ENCODE measurements around the gene ZNF512.
"Not testable (repeated sequence)": the region's sequence is repeated elsewhere in the genome, so short reads cannot be mapped to it uniquely, and the experiment has no call there.

The ZNF512 gene

GRCh38 chr2:27591745-27592144 lies 8.9 kb downstream of the ZNF512 start:
- CTCF ChIA-PET: no interaction called here
- TF ChIP-seq, protein P1, sequence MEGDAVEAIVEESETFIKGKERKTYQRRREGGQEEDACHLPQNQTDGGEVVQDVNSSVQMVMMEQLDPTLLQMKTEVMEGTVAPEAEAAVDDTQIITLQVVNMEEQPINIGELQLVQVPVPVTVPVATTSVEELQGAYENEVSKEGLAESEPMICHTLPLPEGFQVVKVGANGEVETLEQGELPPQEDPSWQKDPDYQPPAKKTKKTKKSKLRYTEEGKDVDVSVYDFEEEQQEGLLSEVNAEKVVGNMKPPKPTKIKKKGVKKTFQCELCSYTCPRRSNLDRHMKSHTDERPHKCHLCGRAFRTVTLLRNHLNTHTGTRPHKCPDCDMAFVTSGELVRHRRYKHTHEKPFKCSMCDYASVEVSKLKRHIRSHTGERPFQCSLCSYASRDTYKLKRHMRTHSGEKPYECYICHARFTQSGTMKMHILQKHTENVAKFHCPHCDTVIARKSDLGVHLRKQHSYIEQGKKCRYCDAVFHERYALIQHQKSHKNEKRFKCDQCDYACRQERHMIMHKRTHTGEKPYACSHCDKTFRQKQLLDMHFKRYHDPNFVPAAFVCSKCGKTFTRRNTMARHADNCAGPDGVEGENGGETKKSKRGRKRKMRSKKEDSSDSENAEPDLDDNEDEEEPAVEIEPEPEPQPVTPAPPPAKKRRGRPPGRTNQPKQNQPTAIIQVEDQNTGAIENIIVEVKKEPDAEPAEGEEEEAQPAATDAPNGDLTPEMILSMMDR (IDR thresholded peaks at IDR 0.05; ENCODE audit: control extremely low read depth, extremely low read depth, low read depth, missing control alignments): no peak
- POLR2A ChIA-PET: no interaction called here
- no peak for DNase-seq (ENCODE audit: extremely low spot score)

- CTCF ChIA-PET: no interaction called here
- POLR2A ChIA-PET: no interaction called here
- DNase-seq (ENCODE audit: extremely low spot score): no peak
- TF ChIP-seq, protein P1 (IDR thresholded peaks at IDR 0.05; ENCODE audit: control extremely low read depth, extremely low read depth, low read depth, missing control alignments): no peak
Measured at GRCh38 chr2:27593240-27593639, 10.4 kb downstream of the ZNF512 start.

- CTCF ChIA-PET; POLR2A ChIA-PET; DNase-seq (ENCODE audit: extremely low spot score): not testable (repeated sequence)
Measured at GRCh38 chr2:27594020-27594703, 11.3 kb downstream of the ZNF512 start.

GRCh38 chr2:27595412-27595811 lies 12.6 kb downstream of the ZNF512 start:
- CTCF ChIA-PET, POLR2A ChIA-PET: not testable (repeated sequence)

GRCh38 chr2:27596627-27597026 lies 13.8 kb downstream of the ZNF512 start:
- TF ChIP-seq, protein P1 (IDR thresholded peaks at IDR 0.05; ENCODE audit: control extremely low read depth, extremely low read depth, low read depth, missing control alignments): no peak
- no peak for DNase-seq (ENCODE audit: extremely low spot score)
- CTCF ChIA-PET: interaction anchor here (1.0 to 1.2 kb wide), 2 partner anchors 11 to 87 kb away, joined by 4 to 5 read pairs; no protein-coding TSS in a partner anchor
- POLR2A ChIA-PET: no interaction called here

More at GRCh38 chr2:27595412-27595811, 12.6 kb downstream of the ZNF512 start:
- DNase-seq (ENCODE audit: extremely low spot score): not testable (repeated sequence)

GRCh38 chr2:27606611-27607010 lies 23.8 kb downstream of the ZNF512 start:
- no peak for DNase-seq (ENCODE audit: extremely low spot score)
- ChIA-PET POLR2A (no interaction called here), CTCF (no interaction called here)
- TF ChIP-seq, protein P1 (IDR thresholded peaks at IDR 0.05; ENCODE audit: control extremely low read depth, extremely low read depth, low read depth, missing control alignments): no peak

GRCh38 chr2:27613985-27614384 lies 31.1 kb downstream of the ZNF512 start:
- TF ChIP-seq, protein P1 (IDR thresholded peaks at IDR 0.05; ENCODE audit: control extremely low read depth, extremely low read depth, low read depth, missing control alignments): no peak
- ChIA-PET POLR2A (interaction anchor here (0.5 kb wide), 1 partner anchor 465 kb away, joined by 3 read pairs; no protein-coding TSS in a partner anchor), CTCF (interaction anchor here (1.2 kb wide), 1 partner anchor 8 kb away, joined by 5 read pairs; no protein-coding TSS in a partner anchor)
- no peak for DNase-seq (ENCODE audit: extremely low spot score)

Data from GM10248 (cell line).